ENCODE measurements around the gene ZC3H14. TPM values are rescaled to one million over a fixed set of nuclear protein-coding genes. Genes with fewer than 3 reads are reported as not detected.

ZC3H14 gene
- total RNA-seq, 1 experiment from 2014 or later: 44.9 TPM

DNA sequence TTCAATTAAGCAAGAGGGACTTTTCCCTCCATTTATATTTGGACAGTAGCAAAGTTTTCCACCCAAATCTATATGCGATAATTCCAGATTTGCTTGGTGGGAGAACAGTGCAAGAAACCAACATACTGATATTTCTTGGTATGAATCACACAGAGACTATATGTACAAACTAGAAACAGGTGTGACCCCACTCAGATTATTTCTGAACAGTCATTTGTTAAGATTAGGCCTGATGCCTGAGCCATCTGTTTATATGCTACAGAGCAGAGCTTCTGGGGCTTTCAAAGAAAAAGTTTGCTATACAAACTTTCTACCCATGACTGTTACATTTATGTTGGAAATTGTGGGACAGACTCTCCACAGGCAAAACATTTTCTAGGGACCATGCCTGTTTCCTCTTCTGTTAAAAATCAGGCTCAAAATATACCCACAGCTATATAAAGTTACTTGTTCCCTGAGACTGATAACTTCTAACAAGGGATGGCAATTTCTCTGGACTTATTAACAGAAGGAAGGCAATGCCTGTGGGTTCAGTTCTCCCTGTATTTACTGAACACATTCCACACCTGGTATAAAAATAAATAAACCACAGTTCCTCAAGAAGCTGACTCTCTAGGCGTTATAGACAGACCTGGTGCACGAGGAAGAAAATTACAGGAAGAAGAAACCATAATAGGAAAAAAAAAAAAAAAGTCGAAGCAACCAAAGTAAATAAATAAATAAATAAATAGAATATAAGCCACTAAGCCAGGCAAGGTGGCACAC lies 16.0 kb upstream of the ZC3H14 start:
- Histone ChIP-seq H3K36me3 (no peaks in the 10 kb centered on the region), H3K9me3 (no peaks in the 10 kb centered on the region), H3K27me3 (no peaks in the 10 kb centered on the region), H3K4me3 (no peak overlapping the region)
- no peak for DNase-seq

GRCh38 chr14:88547386-88547780 lies 15.5 kb upstream of the ZC3H14 start:
- H3K9me3 ChIP-seq: no peaks in the 10 kb centered on the region
- H3K36me3 ChIP-seq: no peaks in the 10 kb centered on the region
- H3K4me3 ChIP-seq: no peak overlapping the region
- DNase-seq: no peak
- H3K27me3 ChIP-seq: no peaks in the 10 kb centered on the region

DNA sequence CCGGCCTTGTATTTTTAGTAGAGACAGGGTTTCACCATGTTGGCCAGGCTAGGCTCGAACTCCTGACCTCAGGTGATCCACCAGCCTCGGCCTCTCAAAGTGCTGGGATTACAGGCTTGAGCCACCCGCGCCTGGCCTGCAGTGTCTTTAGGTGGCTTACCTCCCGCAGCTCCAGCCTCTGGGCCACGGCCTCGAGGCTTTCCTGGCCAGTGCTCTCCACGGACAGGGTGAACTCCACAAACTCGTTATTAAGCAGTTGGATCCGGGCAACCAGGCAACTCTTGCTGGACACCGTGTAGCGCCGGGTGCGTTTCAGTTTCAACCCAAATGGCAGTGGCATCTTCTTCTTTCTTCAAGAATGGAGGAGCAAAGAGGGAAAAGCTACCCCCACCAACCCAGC lies 12.8 kb upstream of the ZC3H14 start:
- no peaks in the 10 kb centered on the region for H3K36me3 ChIP-seq
- no peaks in the 10 kb centered on the region for H3K27me3 ChIP-seq
- no peak for DNase-seq
- no peaks in the 10 kb centered on the region for H3K9me3 ChIP-seq
- H3K4me3 ChIP-seq: no peak overlapping the region

- Histone ChIP-seq H3K27me3 (no peaks in the 10 kb centered on the region), H3K4me3 (peak overlapping the region; percentile 61), H3K9me3 (no peaks in the 10 kb centered on the region), H3K36me3 (no peaks in the 10 kb centered on the region)
- DNase-seq: peak; percentile 76
These were observed 11.6 kb upstream of the ZC3H14 start for GRCh38 chr14:88551094-88551870.

DNA sequence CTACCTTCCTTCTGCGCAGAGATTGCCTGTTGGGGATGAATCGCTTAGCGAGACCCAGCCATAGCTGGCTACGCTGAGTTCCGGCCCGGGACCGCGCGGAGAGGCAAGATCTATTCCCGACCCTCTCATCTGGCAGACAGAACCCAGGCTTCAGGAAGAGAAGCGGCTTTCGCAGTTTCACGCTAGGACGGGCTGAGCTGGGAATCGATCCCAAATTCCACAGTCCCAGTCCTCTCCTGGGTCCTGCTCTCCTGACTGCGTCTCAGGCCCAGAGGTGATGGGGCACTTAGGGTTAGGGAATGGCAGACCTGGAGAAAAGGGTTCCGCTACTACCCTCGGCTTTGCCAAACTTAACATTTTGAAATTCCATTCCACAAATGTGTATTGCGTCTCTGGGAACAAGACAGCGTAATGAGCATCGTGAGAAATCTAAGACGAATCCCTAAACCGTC lies 10.8 kb upstream of the ZC3H14 start:
- no peaks in the 10 kb centered on the region for H3K27me3 ChIP-seq
- H3K9me3 ChIP-seq: no peaks in the 10 kb centered on the region
- H3K4me3 ChIP-seq: peak overlapping the region; percentile 61
- no peaks in the 10 kb centered on the region for H3K36me3 ChIP-seq
- DNase-seq: peak; percentile 22

- Histone ChIP-seq H3K36me3 (no peaks in the 10 kb centered on the region), H3K27me3 (no peaks in the 10 kb centered on the region), H3K4me3 (no peak overlapping the region), H3K9me3 (no peaks in the 10 kb centered on the region)
- DNase-seq: no peak
These were observed 10.0 kb upstream of the ZC3H14 start for GRCh38 chr14:88552876-88553275.

- DNase-seq: no peak
- no peaks in the 10 kb centered on the region for H3K27me3 ChIP-seq
- no peaks in the 10 kb centered on the region for H3K36me3 ChIP-seq
- H3K4me3 ChIP-seq: peak overlapping the region; percentile 63
- no peaks in the 10 kb centered on the region for H3K9me3 ChIP-seq
These were observed 8.9 kb upstream of the ZC3H14 start for GRCh38 chr14:88553886-88554456.

- peak; percentile 80 for DNase-seq
- peak within 1 kb of the TSS; percentile 63 for H3K4me3 ChIP-seq
These were observed 8.2 kb upstream of the ZC3H14 start, which contains the start of gene PTPN21 for GRCh38 chr14:88554457-88555286. Gene PTPN21, minus strand, starts transcription at chr14:88555007. Its CDS starts 4,590 bp downstream, at chr14:88550417.

DNA sequence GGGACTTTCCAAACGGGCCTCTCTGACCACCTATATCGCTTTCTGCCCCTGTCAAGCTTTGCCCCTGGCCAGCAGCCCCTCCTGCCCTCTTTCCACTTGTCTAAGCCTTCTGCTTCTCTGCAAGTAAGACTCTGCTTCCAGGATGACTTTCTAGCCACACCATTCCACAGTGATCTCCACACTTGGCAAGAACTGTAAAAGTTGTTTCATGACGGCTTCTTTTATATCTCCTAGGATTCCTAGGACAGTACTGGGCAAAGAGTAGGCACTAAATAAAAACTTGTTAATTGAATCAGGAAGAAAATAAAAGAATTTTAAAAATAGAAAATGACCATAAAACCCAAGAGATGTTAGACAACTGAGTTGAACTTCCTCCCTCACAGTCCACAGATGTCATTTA lies 6.3 kb upstream of the ZC3H14 start:
- no peak for DNase-seq
- Histone ChIP-seq H3K27me3 (no peaks in the 10 kb centered on the region), H3K9me3 (no peaks in the 10 kb centered on the region), H3K4me3 (no peak overlapping the region), H3K36me3 (no peaks in the 10 kb centered on the region)

More at GRCh38 chr14:88554457-88555286, 8.2 kb upstream of the ZC3H14 start, which contains the start of gene PTPN21:
- no peaks in the 10 kb centered on the region for H3K27me3 ChIP-seq
- no peaks in the 10 kb centered on the region for H3K36me3 ChIP-seq
- H3K9me3 ChIP-seq: no peaks in the 10 kb centered on the region

- DNase-seq: no peak
- Histone ChIP-seq H3K9me3 (no peaks in the 10 kb centered on the region), H3K4me3 (no peak overlapping the region), H3K27me3 (no peaks in the 10 kb centered on the region), H3K36me3 (no peaks in the 10 kb centered on the region; the same call in 1 of the 2 replicates)
These were observed 3.0 kb upstream of the ZC3H14 start for GRCh38 chr14:88559852-88560251.

- no peak for DNase-seq
- Histone ChIP-seq H3K36me3 (peaks cover 10% of the 10 kb centered on the region), H3K27me3 (no peaks in the 10 kb centered on the region), H3K4me3 (peak overlapping the region; percentile 81), H3K9me3 (no peaks in the 10 kb centered on the region)
These were observed 356 bp upstream of the ZC3H14 start for GRCh38 chr14:88562532-88562830.

- Histone ChIP-seq H3K4me3 (peak overlapping the region; percentile 81), H3K36me3 (peaks cover 20% of the 10 kb centered on the region), H3K27me3 (no peaks in the 10 kb centered on the region), H3K9me3 (no peaks in the 10 kb centered on the region)
- DNase-seq: no peak
These were observed 1.0 kb downstream of the ZC3H14 start for GRCh38 chr14:88563845-88564244.

DNA sequence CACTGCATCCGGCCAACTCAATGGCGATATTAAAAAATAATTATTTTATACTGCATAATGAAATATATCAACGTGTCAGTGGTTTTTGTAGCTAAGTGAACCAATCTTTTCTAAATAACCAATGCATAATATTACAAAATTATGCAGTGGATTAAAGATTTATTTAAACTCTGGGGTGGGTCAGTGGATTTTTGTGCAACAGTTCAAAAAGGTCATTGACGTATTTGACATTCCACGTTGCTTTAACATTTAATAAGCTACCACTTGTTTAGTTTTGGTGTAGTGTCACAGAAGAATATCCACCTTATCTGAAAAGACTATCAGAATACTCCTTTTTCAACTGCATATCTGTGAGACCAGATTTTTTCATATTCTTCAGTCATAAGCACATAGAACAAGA lies 2.6 kb downstream of the ZC3H14 start:
- no peak for DNase-seq
- no peaks in the 10 kb centered on the region for H3K27me3 ChIP-seq
- H3K36me3 ChIP-seq: peaks cover 30% of the 10 kb centered on the region
- no peak overlapping the region for H3K4me3 ChIP-seq
- no peaks in the 10 kb centered on the region for H3K9me3 ChIP-seq

GRCh38 chr14:88568196-88568595 lies 5.4 kb downstream of the ZC3H14 start:
- Histone ChIP-seq H3K27me3 (no peaks in the 10 kb centered on the region), H3K9me3 (no peaks in the 10 kb centered on the region), H3K4me3 (no peak overlapping the region), H3K36me3 (peaks cover 47% of the 10 kb centered on the region)
- no peak for DNase-seq

DNA sequence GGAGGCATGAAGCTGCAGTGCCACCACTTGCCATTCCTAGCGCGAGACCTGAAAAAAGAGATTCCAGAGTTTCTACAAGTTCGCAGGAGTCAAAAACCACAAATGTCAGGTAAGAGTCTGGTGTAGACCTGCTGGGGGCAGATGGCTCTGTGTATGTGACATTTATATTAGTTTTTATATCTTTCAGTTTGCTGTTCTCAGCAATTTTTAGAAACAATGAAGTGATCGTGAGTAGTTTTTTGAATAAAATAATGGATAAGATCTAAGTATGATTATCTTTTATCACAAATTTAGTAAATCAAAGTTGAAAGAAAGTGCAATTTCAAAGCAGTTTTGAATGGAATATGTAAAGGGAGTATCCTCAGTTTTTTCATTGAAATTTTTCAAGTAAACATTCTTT lies 9.3 kb downstream of the ZC3H14 start:
- peaks cover 44% of the 10 kb centered on the region for H3K36me3 ChIP-seq
- no peaks in the 10 kb centered on the region for H3K9me3 ChIP-seq
- H3K27me3 ChIP-seq: no peaks in the 10 kb centered on the region
- H3K4me3 ChIP-seq: no peak overlapping the region
- DNase-seq: no peak

DNA sequence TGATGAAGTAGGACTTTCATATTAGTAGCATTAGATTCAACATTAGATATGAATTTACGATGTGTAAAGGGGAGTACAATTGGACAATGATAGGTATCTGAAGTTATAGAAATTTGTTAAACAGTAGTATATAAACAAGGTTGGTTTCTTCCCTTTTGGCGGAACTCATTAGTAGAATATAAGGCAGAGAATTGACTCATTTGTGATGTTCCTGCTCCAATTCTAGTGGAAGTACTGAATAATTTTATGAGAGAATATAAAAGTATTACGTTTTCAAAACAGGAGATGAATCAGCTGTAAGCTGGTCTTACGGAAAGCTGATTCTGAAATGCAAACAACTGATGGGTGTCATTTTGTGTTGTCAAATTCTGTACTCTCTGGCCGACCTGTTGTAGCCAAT lies 13.4 kb downstream of the ZC3H14 start:
- H3K4me3 ChIP-seq: no peak overlapping the region
- no peak for DNase-seq
- H3K36me3 ChIP-seq: peaks cover 35% of the 10 kb centered on the region
- H3K27me3 ChIP-seq: no peaks in the 10 kb centered on the region
- H3K9me3 ChIP-seq: no peaks in the 10 kb centered on the region

- peaks cover 25% of the 10 kb centered on the region for H3K36me3 ChIP-seq
- H3K4me3 ChIP-seq: no peak overlapping the region
- no peaks in the 10 kb centered on the region for H3K9me3 ChIP-seq
- DNase-seq: no peak
- no peaks in the 10 kb centered on the region for H3K27me3 ChIP-seq
These were observed 21.6 kb downstream of the ZC3H14 start for GRCh38 chr14:88584451-88584850.

Data from MG63 (cell line).